GM21737 (cell line): ENCODE results near the gene PLEKHG1.

Source experiments
- ATAC-seq: cut with Tn5 transposase; IDR thresholded peaks from one replicate; pipeline ENCODE4 v1.9.1; 2021; ENCODE audit warnings: mild to moderate bottlenecking, moderate library complexity; ENCODE audit not compliant: unreplicated experiment

The PLEKHG1 gene

GRCh38 chr6:150599199-150600009 lies at the start of gene PLEKHG1:
Gene PLEKHG1 (plus strand): TSS chr6:150599885. CDS start chr6:150733682, 133,797 bp downstream.
- peak; percentile 64 for ATAC-seq

DNA sequence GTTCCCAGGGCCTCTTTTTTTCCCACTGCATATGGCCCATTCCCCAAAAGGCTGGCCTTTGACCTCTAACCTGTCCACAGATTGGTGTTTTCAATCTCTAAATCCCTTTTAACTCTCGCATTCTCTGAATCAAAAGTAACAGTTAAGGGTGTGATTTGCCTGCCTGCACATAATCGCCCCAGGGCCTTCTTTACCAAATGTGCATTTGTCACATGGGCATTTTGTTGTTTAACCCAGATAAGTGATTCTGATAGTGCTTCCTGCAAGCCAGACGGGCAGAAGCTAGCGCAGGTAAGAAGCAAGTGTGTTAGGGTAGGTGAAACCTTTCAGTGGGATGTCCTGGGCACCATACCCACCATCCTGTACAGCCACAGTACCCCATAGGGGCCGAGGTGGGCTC lies 49.4 kb upstream of the PLEKHG1 start:
- ATAC-seq = no peak

GRCh38 chr6:150557043-150557599 lies 42.6 kb upstream of the PLEKHG1 start:
- no peak for ATAC-seq

- no peak for ATAC-seq
Observed at GRCh38 chr6:150560004-150560883, 39.4 kb upstream of the PLEKHG1 start.

DNA sequence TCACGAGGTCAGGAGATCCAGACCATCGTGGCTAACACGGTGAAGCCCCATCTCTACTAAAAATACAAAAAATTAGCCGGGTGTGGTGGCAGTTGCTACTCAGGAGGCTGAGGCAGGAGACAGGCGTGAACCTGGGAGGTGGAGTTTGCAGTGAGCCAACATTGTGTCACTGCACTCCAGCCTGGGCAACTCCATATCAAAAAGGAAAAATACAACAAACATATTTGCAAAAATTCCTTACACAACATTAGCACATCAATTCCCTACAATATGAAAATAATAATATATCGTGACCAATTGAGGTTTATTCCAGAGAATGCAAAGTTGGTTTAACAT lies 38.8 kb upstream of the PLEKHG1 start:
- ATAC-seq = no peak

- ATAC-seq = no peak
Observed at GRCh38 chr6:150565945-150566344, 33.7 kb upstream of the PLEKHG1 start.

- no peak for ATAC-seq
Observed at GRCh38 chr6:150566486-150566885, 33.2 kb upstream of the PLEKHG1 start.

DNA sequence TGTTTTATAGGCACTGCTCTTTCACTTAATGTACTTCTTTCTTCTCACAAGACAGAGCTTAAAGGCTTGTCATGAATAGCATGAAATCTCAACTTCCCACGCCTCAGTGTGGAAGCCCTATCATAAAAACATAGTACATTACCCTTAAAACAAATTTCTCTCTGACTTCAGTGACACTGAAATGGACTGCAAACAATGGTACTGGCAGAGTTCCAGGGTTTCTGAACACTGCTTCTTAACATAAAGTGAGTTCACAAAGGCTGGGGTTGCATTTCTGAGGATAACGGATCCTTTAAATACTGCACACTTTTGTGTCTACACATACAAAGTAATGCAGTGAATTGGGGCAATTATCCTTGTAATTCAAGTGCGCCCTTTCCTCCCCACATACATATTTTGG lies 32.3 kb upstream of the PLEKHG1 start:
- ATAC-seq = no peak

DNA sequence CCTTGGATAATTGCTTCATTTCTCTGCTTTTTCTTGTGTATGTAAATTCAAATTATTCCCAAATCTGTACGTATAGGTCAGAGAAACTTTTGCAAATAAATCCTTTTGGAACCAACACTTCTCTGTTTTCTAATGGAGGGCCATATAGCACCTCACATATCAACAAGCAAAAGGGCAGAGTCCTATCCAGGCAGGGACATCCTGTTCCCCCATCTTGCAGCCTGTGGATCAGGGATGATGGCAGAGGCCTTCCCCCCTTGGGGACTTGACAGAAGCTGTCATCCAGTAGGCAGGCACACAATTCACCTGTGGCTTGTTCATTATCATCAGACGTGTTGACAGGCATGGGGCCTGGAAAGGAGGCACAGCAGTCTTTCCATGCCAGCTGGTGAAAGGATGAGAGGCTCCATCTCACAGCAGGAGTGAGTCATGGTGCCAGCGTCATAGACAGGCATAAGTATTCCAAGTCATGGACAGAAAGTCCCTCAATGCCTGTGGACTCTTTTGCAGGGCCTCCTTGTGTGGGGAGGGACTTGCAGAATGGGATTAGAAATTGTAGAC lies 31.8 kb upstream of the PLEKHG1 start:
- no peak for ATAC-seq

- no peak for ATAC-seq
Observed at GRCh38 chr6:150568560-150568959, 31.1 kb upstream of the PLEKHG1 start.

- no peak for ATAC-seq
Observed at GRCh38 chr6:150569161-150569560, 30.5 kb upstream of the PLEKHG1 start.

GRCh38 chr6:150573041-150573681 lies 26.5 kb upstream of the PLEKHG1 start:
- no peak for ATAC-seq

GRCh38 chr6:150575836-150576235 lies 23.8 kb upstream of the PLEKHG1 start:
- ATAC-seq = no peak

DNA sequence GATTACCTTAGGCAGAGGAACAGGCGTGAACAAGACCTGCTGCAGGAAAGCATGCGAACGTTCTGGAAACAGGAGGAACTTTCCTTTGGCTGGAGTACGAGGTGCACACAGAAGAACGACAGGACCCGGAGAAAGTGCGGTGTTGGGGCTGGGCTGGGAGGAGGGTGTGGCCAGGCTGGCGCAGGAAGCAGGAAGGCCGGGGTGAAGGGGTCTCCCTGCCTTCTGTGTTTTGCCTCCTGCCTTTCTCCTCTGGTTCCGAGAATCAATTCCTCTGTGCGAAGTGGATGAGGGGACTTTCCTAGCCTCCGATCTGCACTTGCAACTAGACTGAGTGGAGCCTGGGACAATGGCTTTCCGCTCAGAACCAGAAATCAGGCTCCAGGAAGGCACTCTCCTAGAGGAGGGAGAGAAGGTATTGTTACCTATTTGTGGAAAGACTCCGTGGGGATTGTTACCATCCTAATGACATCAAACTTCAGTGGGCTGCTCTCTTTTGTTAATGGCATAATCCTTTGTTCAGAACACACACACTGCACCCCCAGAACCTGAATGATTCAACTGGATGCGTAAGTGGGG lies 22.9 kb upstream of the PLEKHG1 start:
- ATAC-seq = no peak

DNA sequence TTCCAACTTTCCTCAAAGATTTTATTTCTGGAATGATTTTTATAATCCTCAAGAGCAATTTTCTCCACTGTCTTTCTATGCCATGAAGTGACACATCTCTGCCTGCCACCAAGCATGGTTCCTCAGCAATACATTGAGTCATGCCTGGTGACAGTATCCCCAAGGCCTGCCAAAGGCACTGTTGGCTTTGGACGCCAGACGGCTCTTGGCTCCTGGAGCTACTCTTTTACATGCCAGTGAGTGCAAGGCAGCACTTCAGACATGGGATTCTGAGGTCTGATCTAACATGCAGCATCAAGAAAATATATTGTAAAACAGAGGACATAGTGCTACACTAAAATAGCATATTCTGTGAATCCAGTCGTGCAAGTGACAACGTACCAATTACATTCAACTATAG lies 20.1 kb upstream of the PLEKHG1 start:
- ATAC-seq = no peak

DNA sequence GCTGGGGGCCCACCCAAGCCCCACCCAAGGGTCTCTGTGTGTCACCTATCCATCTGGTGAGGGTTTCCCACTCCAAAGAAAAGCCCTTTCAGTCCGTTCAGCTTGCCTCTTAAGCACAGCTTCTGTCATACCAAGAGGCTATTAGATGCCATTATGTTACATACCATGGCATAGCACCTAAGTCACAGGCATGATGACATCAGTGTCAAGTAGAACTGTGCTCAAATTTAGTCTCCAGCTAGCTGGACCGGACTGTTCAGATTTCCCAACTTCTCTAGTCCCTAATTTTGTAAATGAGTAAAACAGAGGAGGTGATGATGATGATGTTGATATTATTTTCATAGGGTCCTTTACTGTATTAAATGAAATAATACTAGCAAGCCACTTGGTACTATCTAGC lies 19.2 kb upstream of the PLEKHG1 start:
- no peak for ATAC-seq

DNA sequence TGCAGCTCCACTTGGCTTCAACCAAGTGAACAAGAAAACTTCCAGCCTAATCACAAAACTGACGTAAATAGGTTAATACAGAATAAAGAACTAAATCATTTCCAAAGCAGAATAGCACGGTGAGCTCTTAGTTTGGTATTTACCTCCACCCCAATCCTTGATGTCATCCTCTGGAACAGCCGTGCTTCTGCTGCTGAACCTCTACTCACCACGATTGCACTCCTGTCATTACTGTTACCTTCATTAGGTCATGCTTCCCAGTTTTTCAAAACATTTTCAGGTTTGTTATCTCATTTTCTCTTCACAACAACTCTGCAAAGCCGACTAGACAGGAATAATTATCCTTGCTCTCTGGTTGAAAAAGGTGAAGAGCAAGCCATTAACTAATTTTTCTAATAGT lies 15.6 kb upstream of the PLEKHG1 start:
- ATAC-seq = no peak

- ATAC-seq = no peak
Observed at GRCh38 chr6:150584596-150584995, 15.1 kb upstream of the PLEKHG1 start.

DNA sequence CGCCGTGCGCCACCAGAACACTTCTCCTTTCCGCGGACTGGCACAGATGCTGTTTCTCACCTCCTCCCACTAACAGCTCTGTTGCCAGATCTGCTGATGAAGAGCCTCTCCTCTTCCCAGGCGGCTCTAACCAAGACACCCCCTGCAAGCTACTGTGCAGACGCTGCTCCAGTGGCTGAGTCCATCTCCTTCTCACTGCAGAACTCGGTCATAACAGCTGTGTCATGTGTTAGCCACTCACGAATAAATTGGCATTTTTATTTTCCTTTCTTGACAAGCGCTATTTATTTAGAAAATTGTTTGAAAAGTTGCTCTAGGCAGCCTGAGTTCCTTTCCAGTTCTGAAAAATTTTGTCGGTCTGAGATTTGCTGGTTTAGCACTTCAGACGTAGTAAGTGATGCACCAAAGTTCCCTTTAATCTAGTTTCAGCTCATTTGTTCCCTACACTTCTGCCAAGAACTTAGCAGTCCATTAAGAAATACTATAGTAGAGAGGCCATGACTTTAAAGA lies 12.8 kb upstream of the PLEKHG1 start:
- ATAC-seq = no peak

GRCh38 chr6:150587637-150588036 lies 12.0 kb upstream of the PLEKHG1 start:
- no peak for ATAC-seq
